Breast epithelium (tissue), 4 donors: Measurements from ENCODE around the gene FBXO24. TPM values are rescaled to one million over a fixed set of nuclear protein-coding genes. Genes with fewer than 3 reads are reported as not detected.

Experiments
- DNase-seq, 2 donors: peaks; one replicate each; pipeline ENCODE4 v3.0.0-alpha.2; 2019; ENCODE audit warnings: low spot score in 2 of 2
- H3K27ac ChIP-seq, 2 donors: fragments of 200-600 bp; sonication (generic) in 1 of 2; one replicate each; pipeline ENCODE4 v1.5.1; 2016 to 2019; ENCODE audit warnings: mild to moderate bottlenecking in 1 of 2
- H3K27me3 ChIP-seq, 2 donors: fragments of 200-600 bp; sonication (generic) in 1 of 2; one replicate each; pipeline versions ENCODE4 v1.5.1 to v1.6.0; 2017 to 2019; ENCODE audit warnings: control low read depth in 1 of 2, mild to moderate bottlenecking in 1 of 2
- H3K36me3 ChIP-seq: fragments of 200-600 bp; one replicate; pipeline ENCODE4 v1.5.1; 2019
- H3K4me1 ChIP-seq, 2 donors: fragments of 200-600 bp; sonication (generic); one replicate each; pipeline ENCODE4 v1.5.1; 2016 to 2019; ENCODE audit warnings: control low read depth in 1 of 2
- H3K4me3 ChIP-seq, 3 donors: fragments of 200-600 bp; sonication (generic); 1 replicate in 2 of 3; 2 replicates in 1 of 3; pipeline ENCODE4 v1.5.1; 2016 to 2019; ENCODE audit warnings: mild to moderate bottlenecking in 3 of 3, moderate library complexity in 2 of 3
- H3K9me3 ChIP-seq, 2 donors: fragments of 200-600 bp; sonication (generic) in 1 of 2; one replicate each; pipeline ENCODE4 v1.5.1; 2016 to 2019; ENCODE audit warnings: control low read depth in 1 of 2
- CTCF ChIP-seq, 3 donors: fragments of 450-650 bp; IDR thresholded peaks; one replicate each; pipeline ENCODE4 v1.5.1; 2016 to 2017; ENCODE audit warnings: antibody characterized with exemption in 3 of 3, mild to moderate bottlenecking in 3 of 3, moderate library complexity in 3 of 3
- POLR2A ChIP-seq: fragments of 450-650 bp; IDR thresholded peaks from one replicate; pipeline ENCODE4 v1.6.1; 2016; ENCODE audit warnings: antibody characterized with exemption, mild to moderate bottlenecking, moderate library complexity
- POLR2AphosphoS5 ChIP-seq, 3 donors: sonication (generic); formaldehyde crosslinking; IDR thresholded peaks; one replicate each; pipeline ENCODE4 v1.6.1; 2017; ENCODE audit warnings: antibody characterized with exemption in 3 of 3
- intact Hi-C: fragments of 100-400 bp; cut with DNase I; formaldehyde crosslinking; loops from one replicate; pipeline ENCODE4 v1.15.1; 2023; ENCODE audit warnings: low total_unique reads
- total RNA-seq, 3 donors: library from RNA; depleted of rRNA; stranded (reverse); fragments of >200 nt; gene quantifications; one replicate each; pipeline ENCODE4 v1.1.0, GENCODE V29; 2016

Gene FBXO24
- total RNA-seq, 3 donors from 2014 or later = 0.59 to 0.98 TPM; not detected in 1

DNA sequence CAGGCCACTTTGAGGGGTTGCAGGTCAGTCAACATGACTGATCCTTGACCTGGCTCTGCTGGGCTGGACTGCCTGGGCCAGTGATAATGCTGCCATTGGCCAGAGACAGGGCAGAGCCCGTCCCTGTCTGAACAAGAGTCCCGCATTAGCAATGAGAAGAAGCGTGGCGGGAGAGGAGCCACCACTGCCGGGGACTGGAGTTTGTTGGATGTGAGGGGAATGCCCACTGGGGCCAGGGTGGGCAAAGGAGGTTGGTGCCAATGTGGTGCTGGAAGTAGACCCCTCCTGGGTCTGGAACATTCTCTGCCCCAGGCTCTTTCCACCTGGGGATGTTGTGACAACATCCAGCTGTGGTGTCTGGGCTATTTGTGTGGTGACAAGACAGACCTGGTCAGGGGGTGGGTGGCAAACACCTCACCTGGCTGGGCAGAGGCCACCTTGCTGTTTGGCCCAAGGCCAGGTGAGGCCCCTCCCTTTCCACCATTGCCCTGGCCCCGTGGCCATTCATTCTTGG is 20.1 kb upstream of the FBXO24 start:
- intact Hi-C loops = no loop called here
- Histone ChIP-seq H3K27ac (no peak overlapping the region), H3K9me3 (no peaks in the 10 kb centered on the region), H3K4me3 (no peak overlapping the region), H3K36me3 (no peaks in the 10 kb centered on the region), H3K4me1 (peaks cover 0 to 4% of the 10 kb centered on the region in 2 donors), H3K27me3 (no peaks in the 10 kb centered on the region)
- TF ChIP-seq POLR2A (no peak), POLR2AphosphoS5 (IDR thresholded peaks at IDR 0.05) (no peak), CTCF (IDR thresholded peaks at IDR 0.05) (no peak)
- DNase-seq = peak in 1 of 2 donors; percentile 47

DNA sequence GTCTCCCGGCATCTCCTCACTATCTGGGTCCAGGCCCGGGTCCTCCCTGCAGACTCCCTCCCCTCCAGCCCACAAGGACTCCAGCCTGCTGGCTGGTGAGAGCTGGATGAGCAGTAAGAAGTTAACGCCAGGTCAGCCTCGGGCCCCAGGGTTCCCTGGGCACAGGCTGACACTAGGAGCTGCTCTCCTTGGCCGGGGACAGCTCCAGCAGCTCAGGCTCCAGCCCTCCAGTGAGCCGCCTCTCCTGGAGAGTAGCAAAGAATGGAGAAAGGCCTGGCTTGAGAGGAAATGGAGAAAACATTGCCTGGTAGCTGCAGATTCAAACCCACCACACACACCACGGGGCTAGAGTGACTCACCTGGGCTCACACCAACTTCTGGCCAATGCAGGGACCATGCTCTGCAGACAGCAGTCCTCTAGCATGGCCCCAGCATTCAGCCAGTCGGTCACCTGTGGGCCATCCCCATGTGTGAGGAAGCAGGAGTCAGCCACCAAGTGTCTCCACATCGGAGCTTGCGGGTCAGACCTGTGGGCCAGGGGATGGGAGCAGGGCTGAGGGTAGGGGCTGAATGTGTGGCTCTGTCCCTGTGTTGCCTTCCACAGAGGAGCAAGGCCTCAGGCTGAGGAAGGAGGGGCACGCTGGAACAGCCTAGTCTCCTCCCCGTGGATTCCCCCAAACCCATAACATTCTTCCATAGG is 18.9 kb upstream of the FBXO24 start:
- TF ChIP-seq POLR2A (no peak), CTCF (IDR thresholded peaks at IDR 0.05) (no peak), POLR2AphosphoS5 (IDR thresholded peaks at IDR 0.05) (no peak)
- Histone ChIP-seq H3K9me3 (no peaks in the 10 kb centered on the region), H3K27me3 (no peaks in the 10 kb centered on the region), H3K4me1 (peaks cover 0 to 4% of the 10 kb centered on the region in 2 donors), H3K4me3 (no peak overlapping the region), H3K27ac (no peak overlapping the region), H3K36me3 (no peaks in the 10 kb centered on the region)
- intact Hi-C loops = no loop called here
- DNase-seq = peak in 1 of 2 donors; percentile 46

GRCh38 chr7:100567751-100568175 is 18.4 kb upstream of the FBXO24 start:
- no peaks in the 10 kb centered on the region for H3K9me3 ChIP-seq
- peaks cover 0 to 4% of the 10 kb centered on the region in 2 donors for H3K4me1 ChIP-seq
- TF ChIP-seq POLR2A (no peak), CTCF (IDR thresholded peaks at IDR 0.05) (no peak), POLR2AphosphoS5 (IDR thresholded peaks at IDR 0.05) (no peak)
- intact Hi-C loops = no loop called here
- no peak overlapping the region for H3K4me3 ChIP-seq
- H3K27me3 ChIP-seq = no peaks in the 10 kb centered on the region
- peak overlapping the region in 1 of 2 donors; percentile 3 for H3K27ac ChIP-seq
- DNase-seq = no peak
- H3K36me3 ChIP-seq = no peaks in the 10 kb centered on the region

DNA sequence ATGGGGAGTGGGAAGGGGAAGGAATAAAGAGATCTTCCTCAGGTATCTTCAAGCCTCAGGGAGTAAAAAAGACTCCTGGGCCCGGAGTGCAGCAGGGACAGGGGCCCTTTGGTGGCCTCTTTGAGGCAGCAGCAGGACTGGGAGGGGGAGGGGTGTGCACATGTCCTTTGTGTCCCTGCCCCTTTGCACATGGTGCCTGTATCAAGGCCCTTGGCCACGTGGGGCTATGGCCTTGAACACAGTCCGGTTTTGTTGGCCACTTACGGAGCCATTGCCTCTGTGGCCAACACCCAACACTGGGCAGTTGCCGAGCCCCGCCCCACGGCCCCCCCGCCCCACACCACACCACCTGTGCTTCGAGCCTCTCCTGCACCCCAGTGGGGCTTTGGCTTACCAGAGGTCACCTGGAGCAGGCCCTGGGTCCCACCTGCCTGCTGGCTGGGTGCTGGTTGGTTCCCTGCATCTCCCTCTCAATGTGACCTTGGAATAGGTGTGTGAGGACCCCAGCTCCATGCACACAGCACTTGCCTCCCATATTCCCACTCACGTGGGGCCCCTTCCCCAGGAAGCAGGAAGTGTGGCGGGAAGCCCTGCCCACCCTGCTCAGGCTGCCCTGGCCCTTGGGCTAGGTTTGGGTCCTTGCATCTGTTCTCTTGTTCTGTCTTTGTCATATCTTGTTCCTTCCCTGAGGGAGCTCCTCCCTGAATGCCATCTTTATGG is 17.8 kb upstream of the FBXO24 start:
- no peaks in the 10 kb centered on the region for H3K27me3 ChIP-seq
- DNase-seq = peak in 1 of 2 donors; percentile 42
- TF ChIP-seq POLR2A (no peak), CTCF (IDR thresholded peaks at IDR 0.05) (no peak), POLR2AphosphoS5 (IDR thresholded peaks at IDR 0.05) (no peak)
- intact Hi-C loops = no loop called here
- H3K4me3 ChIP-seq = no peak overlapping the region
- H3K36me3 ChIP-seq = no peaks in the 10 kb centered on the region
- peaks cover 0 to 4% of the 10 kb centered on the region in 2 donors for H3K4me1 ChIP-seq
- no peaks in the 10 kb centered on the region for H3K9me3 ChIP-seq
- H3K27ac ChIP-seq = peak overlapping the region in 1 of 2 donors; percentile 3
